CD14-positive monocyte (primary cell): ENCODE measurements around the gene PIK3IP1. TPM values are rescaled to one million over a fixed set of nuclear protein-coding genes. Genes with fewer than 3 reads are reported as not detected.

Source experiments
- DNase-seq, 3 donors: peaks; one replicate each; pipeline ENCODE4 v3.0.0-alpha.2; 2011 to 2022
- H2AFZ ChIP-seq: 2 replicates; pipeline ENCODE4 v1.6.0; 2012; ENCODE audit warnings: mild to moderate bottlenecking, low read depth, low read length, inconsistent platforms; ENCODE audit not compliant: insufficient read depth, poor library complexity, severe bottlenecking
- H3K27ac ChIP-seq, 2 donors: 1 replicate in 1 of 2; 2 replicates in 1 of 2; pipeline ENCODE4 v1.5.1; 2012 to 2013; ENCODE audit warnings: low read length in 2 of 2, control low read depth in 1 of 2, inconsistent platforms in 1 of 2, low read depth in 1 of 2, mild to moderate bottlenecking in 1 of 2
- H3K27me3 ChIP-seq, 2 donors: one replicate each; pipeline versions ENCODE4 v1.6.0 to v1.6.1; 2011 to 2013; ENCODE audit warnings: low read length in 2 of 2; ENCODE audit not compliant: control insufficient read depth in 2 of 2, insufficient read depth in 2 of 2
- H3K36me3 ChIP-seq, 2 donors: replicated peaks in 1 of 2; 1 replicate in 1 of 2; 2 replicates in 1 of 2; pipeline versions ENCODE4 v1.5.1 to v1.6.1; 2012 to 2013; ENCODE audit warnings: low read length in 2 of 2, control low read depth in 1 of 2, inconsistent platforms in 1 of 2, mild to moderate bottlenecking in 1 of 2; ENCODE audit not compliant: insufficient read depth in 2 of 2, control insufficient read depth in 1 of 2
- H3K4me1 ChIP-seq, 2 donors: 1 replicate in 1 of 2; 2 replicates in 1 of 2; pipeline versions ENCODE4 v1.5.1 to v1.6.1; 2012 to 2013; ENCODE audit warnings: low read length in 2 of 2, control low read depth in 1 of 2, inconsistent platforms in 1 of 2, mild to moderate bottlenecking in 1 of 2, moderate library complexity in 1 of 2; ENCODE audit not compliant: insufficient read depth in 2 of 2, control insufficient read depth in 1 of 2
- H3K4me2 ChIP-seq: replicated peaks from 2 replicates; pipeline ENCODE3; 2012; ENCODE audit warnings: low read length, moderate library complexity, mild to moderate bottlenecking; ENCODE audit not compliant: poor library complexity, severe bottlenecking; ENCODE audit errors: extremely low read depth
- H3K4me3 ChIP-seq, 3 experiments: fragments of 200-600 bp in 1 of 3; sonication (generic) in 1 of 3; replicated peaks in 1 of 3; 1 replicate in 2 of 3; 2 replicates in 1 of 3; pipeline ENCODE4 v1.5.1; 2011 to 2013; ENCODE audit warnings: low read length in 3 of 3, mild to moderate bottlenecking in 3 of 3, control low read depth in 2 of 3, low read depth in 2 of 3, inconsistent platforms in 1 of 3, moderate library complexity in 1 of 3
- H3K79me2 ChIP-seq: 2 replicates; pipeline ENCODE4 v1.6.0; 2012; ENCODE audit warnings: mild to moderate bottlenecking, control low read depth, inconsistent platforms, low read length, moderate library complexity; ENCODE audit not compliant: insufficient read depth
- H3K9ac ChIP-seq: 2 replicates; pipeline ENCODE4 v1.6.0; 2017; ENCODE audit warnings: low read length, mild to moderate bottlenecking; ENCODE audit not compliant: insufficient read depth, poor library complexity, severe bottlenecking
- H3K9me3 ChIP-seq, 2 donors: replicated peaks in 1 of 2; 1 replicate in 1 of 2; 2 replicates in 1 of 2; pipeline versions ENCODE4 v1.5.1 to v1.6.1; 2012 to 2013; ENCODE audit warnings: low read length in 2 of 2, control low read depth in 1 of 2; ENCODE audit not compliant: control insufficient read depth in 1 of 2, insufficient read depth in 1 of 2
- H4K20me1 ChIP-seq: 2 replicates; pipeline ENCODE4 v1.6.0; 2012; ENCODE audit warnings: mild to moderate bottlenecking, low read length, control low read depth, moderate library complexity; ENCODE audit not compliant: insufficient read depth
- H3K27ac Mint-ChIP-seq, 7 donors: one replicate each; pipeline ENCODE4 v1.8.0; 2020; ENCODE audit warnings: mild to moderate bottlenecking in 7 of 7, mixed read lengths in 7 of 7, moderate library complexity in 6 of 7, inconsistent platforms in 2 of 7
- H3K27me3 Mint-ChIP-seq, 3 donors: one replicate each; pipeline ENCODE4 v1.8.0; 2021 to 2022; ENCODE audit warnings: low read depth in 3 of 3, mild to moderate bottlenecking in 3 of 3, mixed read lengths in 3 of 3, moderate library complexity in 3 of 3, inconsistent platforms in 1 of 3
- H3K36me3 Mint-ChIP-seq, 2 donors: one replicate each; pipeline ENCODE4 v1.8.0; 2020; ENCODE audit warnings: mixed read lengths in 2 of 2, inconsistent platforms in 1 of 2, mild to moderate bottlenecking in 1 of 2
- H3K4me1 Mint-ChIP-seq: one replicate; pipeline ENCODE4 v1.8.0; 2020; ENCODE audit warnings: mild to moderate bottlenecking, mixed read lengths
- H3K4me3 Mint-ChIP-seq, 2 donors: one replicate each; pipeline ENCODE4 v1.8.0; 2020; ENCODE audit warnings: mild to moderate bottlenecking in 2 of 2, mixed read lengths in 2 of 2, moderate library complexity in 1 of 2
- H3K9me3 Mint-ChIP-seq, 7 donors: one replicate each; pipeline ENCODE4 v1.8.0; 2020 to 2022; ENCODE audit warnings: mixed read lengths in 7 of 7, mild to moderate bottlenecking in 6 of 7, moderate library complexity in 6 of 7, inconsistent platforms in 2 of 7
- CTCF ChIP-seq: fragments of 200-600 bp; IDR thresholded peaks from one replicate; pipeline ENCODE4 v1.8.0; 2022; ENCODE audit warnings: antibody characterized with exemption, mild to moderate bottlenecking
- WGBS: methylation state at CpG from one replicate; pipeline ENCODE4 v1.1.5; 2013; ENCODE audit warnings: missing lambda C conversion rate; ENCODE audit not compliant: insufficient coverage; 5-methylcytosine and 5-hydroxymethylcytosine counted together
- intact Hi-C, 2 donors: fragments of 100-400 bp; cut with micrococcal nuclease; formaldehyde crosslinking; loops; one replicate each; pipeline versions ENCODE4 v1.15.0 to v1.15.1; 2023
- polyA plus RNA-seq, 3 donors: library from polyadenylated mRNA; depleted of rRNA in 1 of 3; unstranded in 2 of 3; stranded (reverse) in 1 of 3; fragments of 300-500 nt in 2 of 3; fragments of >200 nt in 1 of 3; fragmentation: Illumina TruSeq in 2 of 3; gene quantifications; 1 replicate in 2 of 3; 2 replicates in 1 of 3; pipeline ENCODE4 v1.2.3, GENCODE V29; 2012 to 2021

Gene PIK3IP1
- polyA plus RNA-seq, 3 donors = 21.8 to 37.3 (median 21.9) TPM

GRCh38 chr22:31305194-31305593 is 12.9 kb upstream of the PIK3IP1 start:
- no peak for DNase-seq
- Mint-ChIP-seq H3K4me1 (peaks cover 3% of the 10 kb centered on the region), H3K36me3 (no peaks in the 10 kb centered on the region), H3K4me3 (no peak overlapping the region), H3K27ac (no peak overlapping the region), H3K9me3 (no peaks in the 10 kb centered on the region), H3K27me3 (peaks cover 0 to 6% (median 0%) of the 10 kb centered on the region in 3 donors)
- Histone ChIP-seq H3K4me3 (no peak overlapping the region), H2AFZ (no peak overlapping the region), H3K27me3 (no peaks in the 10 kb centered on the region), H3K36me3 (no peaks in the 10 kb centered on the region), H3K79me2 (no peaks in the 10 kb centered on the region), H3K4me1 (no peaks in the 10 kb centered on the region), H3K27ac (no peak overlapping the region), H3K9ac (no peak overlapping the region), H3K4me2 (no peak overlapping the region), H3K9me3 (no peaks in the 10 kb centered on the region), H4K20me1 (no peaks in the 10 kb centered on the region)
- TF ChIP-seq CTCF = no peak
- intact Hi-C loops = no loop called here
- 100% methylated on average over 1 of the region's 3 CpGs for WGBS

- H3K4me1 Mint-ChIP-seq = peaks cover 3% of the 10 kb centered on the region
- H3K4me3 ChIP-seq = no peak overlapping the region
Measured at GRCh38 chr22:31302537-31302936, 10.2 kb upstream of the PIK3IP1 start.

More at GRCh38 chr22:31302537-31302936, 10.2 kb upstream of the PIK3IP1 start:
- H3K27ac Mint-ChIP-seq = no peak overlapping the region
- intact Hi-C loops = no loop called here
- H3K4me3 Mint-ChIP-seq = no peak overlapping the region
- no peaks in the 10 kb centered on the region for H3K36me3 Mint-ChIP-seq
- H4K20me1 ChIP-seq = no peaks in the 10 kb centered on the region
- H3K79me2 ChIP-seq = no peaks in the 10 kb centered on the region
- no peak for DNase-seq
- H3K27me3 ChIP-seq = no peaks in the 10 kb centered on the region
- H3K9me3 Mint-ChIP-seq = no peaks in the 10 kb centered on the region
- no peak for TF ChIP-seq CTCF
- no CpG with 5 or more reads among the region's 3 CpGs for WGBS
- no peak overlapping the region for H3K9ac ChIP-seq
- H3K36me3 ChIP-seq = no peaks in the 10 kb centered on the region
- H2AFZ ChIP-seq = no peak overlapping the region
- peaks cover 0 to 9% (median 0%) of the 10 kb centered on the region in 3 donors for H3K27me3 Mint-ChIP-seq
- no peaks in the 10 kb centered on the region for H3K9me3 ChIP-seq
- H3K27ac ChIP-seq = no peak overlapping the region
- H3K4me1 ChIP-seq = no peaks in the 10 kb centered on the region
- no peak overlapping the region for H3K4me2 ChIP-seq
